Globus pallidus (tissue), 1 donor: Measurements from ENCODE around the gene MRPS18A.
"Not testable (repeated sequence)": the region's sequence is repeated elsewhere in the genome, so short reads cannot be mapped to it uniquely, and the experiment has no call there.

Experiments
- DNase-seq: peaks from one replicate; pipeline ENCODE4 v3.0.0-alpha.2; 2015; ENCODE audit warnings: low spot score

Gene MRPS18A

GRCh38 chr6:43635387-43636307, 51.9 kb downstream of the MRPS18A start, which contains the start of gene MAD2L1BP:
Gene MAD2L1BP (plus strand): TSS chr6:43635840. CDS start chr6:43635876, 36 bp downstream.
- peak; percentile 82 for DNase-seq

- no peak for DNase-seq
Observed at GRCh38 chr6:43634702-43635303, 52.8 kb downstream of the MRPS18A start.

GRCh38 chr6:43633002-43633401, 54.6 kb downstream of the MRPS18A start:
- not testable (repeated sequence) for DNase-seq

DNA sequence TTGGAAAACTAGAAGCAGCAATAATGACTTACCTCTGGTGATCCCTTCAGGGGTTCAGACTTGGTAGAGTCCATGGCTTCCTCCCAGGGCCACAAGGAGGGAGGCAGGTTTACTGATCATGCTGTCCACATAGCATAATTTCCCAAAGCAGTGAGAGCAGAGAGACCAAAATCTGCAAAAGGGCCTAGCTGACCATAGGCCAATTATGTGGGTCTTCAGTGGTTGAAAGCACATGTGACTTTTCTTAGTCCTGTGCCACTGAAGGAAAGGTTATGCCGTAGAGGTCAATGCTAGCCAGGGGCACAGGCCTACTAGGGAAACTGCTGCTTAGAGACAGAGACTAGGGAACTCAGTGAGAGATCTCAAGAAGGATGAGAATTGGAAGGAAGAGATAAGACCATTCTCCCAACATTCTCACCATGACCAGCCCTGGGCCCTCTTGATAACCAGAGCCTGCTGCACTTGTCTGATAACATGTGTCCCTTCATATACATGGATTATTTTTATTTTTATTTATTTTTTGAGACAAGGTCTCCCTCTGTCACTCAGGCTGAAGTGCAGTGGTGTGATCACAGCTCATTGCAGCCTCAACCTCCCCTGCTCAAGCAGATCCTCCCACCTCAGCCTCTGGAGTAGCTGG, 56.5 kb downstream of the MRPS18A start:
- DNase-seq, result no peak

GRCh38 chr6:43629505-43630300, 57.9 kb downstream of the MRPS18A start:
- peak; percentile 88 for DNase-seq

GRCh38 chr6:43629104-43629504, 58.5 kb downstream of the MRPS18A start, which contains the start of gene GTPBP2:
Gene GTPBP2 (minus strand): TSS chr6:43629264. CDS start chr6:43629162, 102 bp downstream.
- peak; percentile 100 for DNase-seq

GRCh38 chr6:43628393-43629103, 59.0 kb downstream of the MRPS18A start:
- peak; percentile 48 for DNase-seq

GRCh38 chr6:43627008-43627825, 60.4 kb downstream of the MRPS18A start:
- peak; percentile 40 for DNase-seq

DNA sequence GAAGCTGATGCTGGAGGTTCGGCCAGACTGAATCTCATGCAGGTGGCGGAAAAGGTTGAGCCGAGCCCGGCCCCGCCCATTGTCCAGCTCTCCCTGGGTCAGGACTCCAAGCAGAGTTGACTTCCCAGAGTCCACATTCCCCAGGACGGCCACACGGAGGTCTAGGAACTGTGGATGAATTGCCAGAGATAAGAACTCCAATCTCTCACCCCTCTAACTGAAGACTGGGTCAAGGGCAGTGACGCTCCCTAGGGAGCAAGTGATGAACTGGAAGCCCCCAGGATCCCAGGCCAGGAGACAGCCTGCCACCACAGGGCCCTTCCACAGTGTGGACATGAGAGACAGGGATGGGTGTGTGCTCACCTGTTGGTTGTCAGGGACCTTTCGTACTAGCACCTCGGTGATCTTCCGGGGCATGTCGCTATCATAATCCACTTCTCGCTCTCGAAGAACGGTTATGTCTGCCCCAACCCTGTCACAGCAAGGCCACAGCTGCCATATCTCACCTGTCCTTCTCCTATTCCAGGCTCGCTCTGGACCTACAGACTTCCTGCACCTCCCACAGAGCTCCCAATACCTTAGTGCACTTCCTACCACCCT, 62.1 kb downstream of the MRPS18A start:
- DNase-seq, result no peak

DNA sequence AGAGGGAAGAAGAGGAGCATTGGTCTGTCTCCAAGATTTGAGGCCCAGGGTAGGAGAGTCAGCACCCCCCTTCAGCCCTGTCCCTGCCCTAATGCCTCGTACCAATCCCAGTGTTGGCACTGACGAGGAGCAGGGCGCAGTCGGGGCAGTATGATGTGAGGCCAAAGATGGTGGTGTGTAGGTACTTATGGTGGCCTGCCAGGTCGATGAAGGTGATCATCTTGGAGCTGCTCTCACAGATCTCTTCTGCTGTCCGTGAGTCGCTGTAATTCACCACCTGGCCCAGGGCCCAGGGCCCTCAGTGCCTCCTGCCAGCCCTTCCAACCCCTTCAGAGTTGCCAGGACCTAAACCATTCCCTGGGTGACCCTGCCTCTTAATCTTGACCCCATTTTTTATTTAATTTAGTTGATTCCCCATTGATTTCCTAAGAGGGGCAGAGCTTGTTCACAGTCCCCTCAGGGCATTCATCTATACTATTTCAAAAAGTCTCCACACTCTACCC, 62.8 kb downstream of the MRPS18A start:
- no peak for DNase-seq

- no peak for DNase-seq
Observed at GRCh38 chr6:43623880-43624785, 63.5 kb downstream of the MRPS18A start.

DNA sequence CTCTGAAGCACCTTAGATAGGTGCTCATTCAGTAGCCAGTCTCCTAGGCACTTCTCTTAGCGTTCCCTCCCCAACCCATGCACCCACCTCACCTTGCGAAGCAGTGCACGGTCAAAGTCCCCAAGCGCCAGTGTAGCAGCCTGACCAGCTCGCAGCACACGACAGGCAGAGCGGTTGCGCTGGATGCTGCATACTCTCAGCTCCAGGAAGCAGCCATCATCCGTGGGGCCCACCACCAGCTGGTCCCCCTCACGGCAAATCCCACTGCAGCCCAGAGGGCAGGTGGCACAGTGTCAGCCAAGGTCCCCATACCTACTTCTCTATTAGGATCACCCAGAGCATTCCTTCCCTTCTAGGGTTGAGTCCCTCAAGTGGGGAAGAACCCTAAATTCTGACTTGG, 65.0 kb downstream of the MRPS18A start:
- DNase-seq, result no peak

DNA sequence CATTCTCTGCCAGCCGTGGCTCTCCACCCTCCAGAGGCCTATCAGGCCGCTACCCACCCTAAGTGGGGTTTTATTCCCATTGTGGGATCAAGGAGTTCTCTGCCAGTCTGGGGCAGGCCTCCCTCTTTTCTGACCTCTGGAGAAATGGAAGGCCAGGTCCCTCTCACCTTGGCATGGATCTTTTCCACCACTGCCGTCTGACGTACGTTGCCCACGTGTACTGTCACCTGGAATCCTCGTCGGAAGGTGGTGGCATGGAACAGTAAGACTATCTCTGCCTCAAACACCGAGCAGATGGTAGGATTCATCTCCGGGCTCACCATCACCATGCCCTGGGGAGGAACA, 65.8 kb downstream of the MRPS18A start:
- DNase-seq, result no peak
